Epithelial cell of proximal tubule (primary cell): ENCODE results near the gene ZNF732. TPM values are rescaled to one million over a fixed set of nuclear protein-coding genes. Genes with fewer than 3 reads are reported as not detected.

Experiments used
- DNase-seq: peaks from one replicate; pipeline ENCODE4 v3.0.0-alpha.2; 2011; ENCODE audit warnings: low read depth
- H3K4me3 ChIP-seq: 2 replicates; pipeline ENCODE4 v1.5.1; 2011; ENCODE audit warnings: low read depth, mild to moderate bottlenecking, low read length
- total RNA-seq: library from RNA; depleted of rRNA; stranded (reverse); fragments of >200 nt; gene quantifications from 2 replicates; pipeline ENCODE4 v1.2.3, GENCODE V29; 2015
- TF ChIP-seq, protein P1 (sequence below): conservative IDR thresholded peaks from 2 replicates; pipeline ENCODE4 v1.5.1; 2012; ENCODE audit warnings: low read depth, mild to moderate bottlenecking, low read length

The ZNF732 gene
- total RNA-seq, result 2.4 and 2.8 TPM in 2 replicates

DNA sequence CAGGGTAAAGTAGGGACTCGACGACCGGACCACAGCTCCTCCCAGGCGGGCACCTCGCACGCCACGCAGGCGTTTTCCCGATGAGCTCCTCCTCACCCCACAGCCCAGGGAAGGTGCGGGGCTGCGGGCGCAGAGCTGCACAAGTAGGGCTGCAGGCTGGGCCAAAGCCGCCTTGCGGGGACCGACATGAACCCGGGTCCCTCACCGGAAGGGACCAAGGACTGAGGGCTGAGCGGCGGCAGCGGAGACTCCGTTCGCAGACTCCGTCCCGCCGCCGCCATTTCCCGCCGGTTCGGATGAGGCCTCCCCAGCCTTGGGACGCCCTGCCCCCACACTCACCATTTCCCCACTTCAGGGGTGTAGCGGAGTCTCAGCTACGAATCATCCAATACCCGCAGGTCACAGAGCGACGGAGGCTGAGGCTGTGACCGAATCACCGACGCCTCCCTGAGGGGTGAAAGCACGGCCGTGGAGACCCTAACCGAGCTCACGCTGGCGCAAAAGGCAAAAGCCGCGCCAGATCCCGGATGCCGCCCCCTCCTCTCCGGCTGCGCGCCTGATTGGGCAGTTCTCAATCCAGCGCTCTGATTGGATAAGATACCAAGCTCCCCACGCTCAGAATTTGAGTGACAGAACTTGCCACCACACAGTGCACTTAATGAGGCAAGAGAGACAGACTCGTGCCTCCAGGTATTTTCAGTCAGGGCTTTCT lies at the start of gene ZNF732:
Gene ZNF732, minus strand, starts transcription at position 506 of the 712 bp plus-strand sequence. Its CDS starts 164 bp downstream, at position 342.
- TF ChIP-seq, protein P1, sequence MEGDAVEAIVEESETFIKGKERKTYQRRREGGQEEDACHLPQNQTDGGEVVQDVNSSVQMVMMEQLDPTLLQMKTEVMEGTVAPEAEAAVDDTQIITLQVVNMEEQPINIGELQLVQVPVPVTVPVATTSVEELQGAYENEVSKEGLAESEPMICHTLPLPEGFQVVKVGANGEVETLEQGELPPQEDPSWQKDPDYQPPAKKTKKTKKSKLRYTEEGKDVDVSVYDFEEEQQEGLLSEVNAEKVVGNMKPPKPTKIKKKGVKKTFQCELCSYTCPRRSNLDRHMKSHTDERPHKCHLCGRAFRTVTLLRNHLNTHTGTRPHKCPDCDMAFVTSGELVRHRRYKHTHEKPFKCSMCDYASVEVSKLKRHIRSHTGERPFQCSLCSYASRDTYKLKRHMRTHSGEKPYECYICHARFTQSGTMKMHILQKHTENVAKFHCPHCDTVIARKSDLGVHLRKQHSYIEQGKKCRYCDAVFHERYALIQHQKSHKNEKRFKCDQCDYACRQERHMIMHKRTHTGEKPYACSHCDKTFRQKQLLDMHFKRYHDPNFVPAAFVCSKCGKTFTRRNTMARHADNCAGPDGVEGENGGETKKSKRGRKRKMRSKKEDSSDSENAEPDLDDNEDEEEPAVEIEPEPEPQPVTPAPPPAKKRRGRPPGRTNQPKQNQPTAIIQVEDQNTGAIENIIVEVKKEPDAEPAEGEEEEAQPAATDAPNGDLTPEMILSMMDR, result no peak

DNA sequence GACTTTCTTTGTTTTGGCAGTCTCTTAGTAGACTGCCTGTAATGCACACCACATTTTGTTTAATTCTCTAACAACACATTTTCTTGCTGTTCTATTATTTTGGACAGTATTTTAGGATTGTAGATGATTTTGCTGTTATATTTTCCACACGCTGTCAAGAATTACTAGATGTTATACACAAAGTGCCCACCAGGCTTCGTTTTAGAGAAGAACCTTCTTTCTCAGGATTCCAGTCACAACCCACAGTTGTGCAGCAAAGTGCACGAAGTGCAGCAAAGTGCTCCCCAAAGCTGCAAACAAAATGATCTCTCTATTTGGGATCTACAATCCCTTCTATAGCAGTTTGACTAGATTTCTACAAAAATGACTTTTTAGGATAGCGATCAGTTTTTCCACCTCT lies 34.7 kb upstream of the ZNF732 start:
- no peak for DNase-seq
- TF ChIP-seq, protein P1, result peak; percentile 20
- no peak overlapping the region for H3K4me3 ChIP-seq

More for the DNA sequence above, at the start of gene ZNF732:
- H3K4me3 ChIP-seq, result peak within 1 kb of the TSS; percentile 52
- no peak for DNase-seq

DNA sequence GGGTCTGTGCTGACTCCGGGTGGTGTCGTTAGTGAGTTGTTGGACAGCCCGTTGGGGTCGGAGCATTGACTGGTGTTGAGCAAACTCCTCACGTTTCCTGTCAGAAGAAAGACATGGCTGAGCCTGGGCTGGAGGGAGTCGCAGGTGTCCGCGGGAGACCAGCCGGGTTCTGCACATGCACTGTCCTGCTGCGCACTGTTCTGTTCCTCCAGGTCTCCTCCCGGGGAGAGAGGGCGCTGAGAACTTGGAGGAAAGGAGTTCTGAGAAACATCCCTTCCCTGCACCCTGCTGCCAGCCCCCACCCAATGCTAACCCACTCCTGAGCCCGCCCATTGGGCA lies 33.5 kb upstream of the ZNF732 start:
- DNase-seq, result no peak
- peak overlapping the region; percentile 97 for H3K4me3 ChIP-seq
- TF ChIP-seq, protein P1, result no peak

DNA sequence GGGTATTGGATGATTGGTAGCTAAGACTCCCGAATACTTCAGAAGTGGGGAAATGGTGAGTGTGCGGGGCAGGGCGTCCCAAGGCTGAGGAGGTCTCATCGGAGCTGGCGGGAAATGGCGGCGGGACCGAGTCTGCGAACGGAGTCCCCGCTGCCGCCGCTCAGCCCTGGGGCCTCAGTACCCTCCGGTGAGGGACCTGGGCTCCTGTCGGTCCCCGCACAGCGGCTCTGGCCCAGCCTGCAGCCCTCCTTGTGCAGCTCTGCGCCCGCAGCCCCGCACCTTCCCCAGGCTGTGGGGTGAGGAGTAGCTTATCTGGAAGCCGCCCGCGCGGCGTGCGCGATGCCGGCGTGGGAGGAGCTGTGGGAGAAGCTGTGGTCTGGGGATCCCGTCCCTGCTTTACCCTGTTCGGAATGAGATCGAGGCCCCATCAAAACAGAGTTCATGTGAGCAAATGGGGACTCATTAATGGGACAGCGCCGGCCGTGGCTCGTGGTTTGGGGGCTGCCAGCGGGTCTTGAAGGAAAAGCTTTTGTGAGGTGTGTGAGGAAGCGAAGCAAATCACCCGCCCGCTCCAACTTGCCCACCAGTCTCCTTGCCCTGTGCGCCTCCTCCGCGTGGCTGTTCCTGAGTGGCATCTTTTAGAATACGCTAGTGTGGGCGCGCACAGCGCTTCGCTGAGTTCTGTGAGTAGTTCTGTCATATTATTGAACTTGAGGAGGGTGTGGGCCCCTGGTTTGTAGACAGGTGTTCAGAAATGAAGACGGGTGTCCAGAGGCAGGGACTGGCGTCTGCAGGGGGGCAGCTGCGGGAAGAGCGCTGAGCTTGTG lies 32.9 kb upstream of the ZNF732 start:
- TF ChIP-seq, protein P1, result no peak
- no peak for DNase-seq
- H3K4me3 ChIP-seq, result peak overlapping the region; percentile 97

DNA sequence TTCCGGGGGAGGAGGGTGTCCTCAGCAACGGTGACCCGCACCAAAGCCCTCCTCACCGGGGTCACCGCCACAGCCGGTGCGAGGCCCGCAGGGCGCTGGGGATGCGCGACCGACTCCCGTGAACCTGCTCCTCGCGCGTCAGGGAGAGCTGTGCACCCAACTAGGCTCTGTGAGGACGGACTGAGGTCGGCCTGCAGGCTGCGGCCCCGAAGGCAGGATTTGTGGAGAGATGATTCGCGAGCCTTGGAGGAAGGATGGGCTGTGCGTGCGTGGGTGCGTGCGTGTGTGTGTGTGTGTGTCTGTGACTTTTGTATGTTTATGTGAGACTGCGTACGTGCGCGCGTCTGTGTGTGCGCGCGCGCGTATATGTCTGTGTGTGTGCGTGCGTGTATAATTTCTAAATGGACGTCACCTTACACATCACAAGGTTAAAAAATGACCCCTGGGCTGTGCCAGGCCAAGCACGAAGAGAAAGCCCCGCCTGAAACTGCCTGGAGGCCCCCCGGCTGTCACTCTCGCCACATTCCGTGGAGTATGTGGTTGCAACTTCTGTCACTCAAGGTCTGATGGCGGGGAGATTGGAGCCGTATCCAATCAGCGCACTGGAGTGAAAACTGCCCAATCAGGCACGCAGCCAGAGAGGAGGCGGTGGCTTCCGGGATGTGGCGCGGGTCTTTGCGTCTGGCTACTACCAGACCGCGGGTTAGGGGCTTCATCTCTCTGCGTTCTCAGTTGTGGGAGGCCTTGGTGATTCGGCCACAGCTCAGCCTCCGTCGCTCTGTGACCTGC lies 32.1 kb upstream of the ZNF732 start, which contains the start of gene ZNF141:
Gene ZNF141, plus strand, starts transcription at position 672 of the 789 bp plus-strand sequence. CDS start 170 bp downstream, outside the sequence.
- DNase-seq, result peak; percentile 82
- TF ChIP-seq, protein P1, result no peak
- H3K4me3 ChIP-seq, result peak within 1 kb of the TSS; percentile 97

DNA sequence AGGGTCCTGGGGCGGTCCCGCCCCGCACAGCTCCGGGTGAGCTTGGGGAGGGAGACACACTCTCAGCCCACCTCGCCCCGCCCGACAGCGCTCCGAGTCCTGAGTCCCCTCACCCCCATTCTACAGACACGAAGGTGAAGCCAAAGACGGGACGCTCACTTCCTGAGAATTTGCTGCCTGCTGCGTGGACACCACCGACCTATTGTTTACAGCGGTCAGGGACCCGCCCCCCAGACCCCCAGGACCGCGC lies 31.5 kb upstream of the ZNF732 start:
- peak overlapping the region; percentile 97 for H3K4me3 ChIP-seq
- no peak for DNase-seq
- TF ChIP-seq, protein P1, result no peak
